Peyer's patch (tissue), 4 donors: Measurements from ENCODE around the gene CTDSPL.

Experiments
- CTCF ChIP-seq, 6 experiments: fragments of 450-650 bp in 4 of 6; fragments of 200-600 bp in 2 of 6; sonication (generic) in 1 of 6; IDR thresholded peaks; one replicate each; pipeline ENCODE4 v1.5.1; 2017 to 2019; ENCODE audit warnings: antibody characterized with exemption in 6 of 6, mild to moderate bottlenecking in 3 of 6, moderate library complexity in 1 of 6
- POLR2A ChIP-seq, 2 donors: fragments of 450-650 bp; IDR thresholded peaks; one replicate each; pipeline ENCODE4 v1.5.1; 2017; ENCODE audit warnings: antibody characterized with exemption in 2 of 2, mild to moderate bottlenecking in 2 of 2, moderate library complexity in 2 of 2

DNA sequence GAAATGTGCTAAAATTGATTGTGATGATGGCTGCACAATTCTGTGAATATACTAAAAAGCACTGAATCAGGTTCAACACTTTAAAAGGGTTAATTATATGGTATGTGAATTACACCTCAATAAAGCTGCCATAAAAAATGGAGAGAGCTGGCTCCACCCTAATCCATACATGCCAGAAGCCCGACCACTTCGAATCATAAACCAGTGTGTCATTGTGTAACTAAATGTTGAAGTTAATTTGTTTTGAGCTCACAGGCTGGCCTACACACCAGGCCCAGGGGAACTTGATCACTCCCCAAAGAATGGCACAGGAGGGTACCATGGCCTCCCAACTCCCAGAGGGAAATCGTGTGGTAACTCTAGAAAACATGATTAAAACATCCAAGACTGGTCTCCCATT lies 153.8 kb downstream of the CTDSPL start:
- TF ChIP-seq CTCF (IDR thresholded peaks at IDR 0.05) (no peak), POLR2A (IDR thresholded peaks at IDR 0.05) (no peak)
